ENCODE data around the gene PSMG1. TPM values are rescaled to one million over a fixed set of nuclear protein-coding genes. Genes with fewer than 3 reads are reported as not detected.

PSMG1 gene
- total RNA-seq, 1 donor from 2014 or later: 76.5 TPM

DNA sequence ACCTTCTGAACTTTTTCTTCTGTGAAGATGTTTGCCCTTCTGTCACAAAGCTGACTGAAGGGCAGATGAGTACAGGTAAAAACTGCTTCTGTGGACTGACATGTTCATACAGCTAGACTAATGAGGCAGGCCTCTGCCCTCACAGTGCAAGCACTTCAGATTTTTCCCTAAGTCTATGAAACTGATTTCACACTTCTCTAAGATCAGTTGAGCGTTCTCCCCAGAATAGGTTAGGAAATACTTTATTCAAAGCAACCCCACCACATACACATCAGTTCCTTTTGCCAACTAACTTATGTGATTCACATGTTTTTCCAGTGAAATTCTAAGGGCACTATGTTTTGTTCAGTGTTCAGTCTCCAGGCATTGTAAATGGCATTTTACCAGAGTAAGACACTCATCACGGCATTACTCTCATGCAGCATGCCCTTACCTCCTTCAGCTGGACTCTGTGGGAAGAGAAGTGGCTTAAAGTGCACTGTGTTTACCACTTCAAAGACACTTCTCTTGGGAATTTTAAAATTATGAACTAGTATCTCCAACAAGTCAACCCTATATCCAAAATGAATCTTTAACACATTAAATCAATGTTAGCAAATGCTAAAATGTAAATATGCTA lies 5.4 kb upstream of the PSMG1 start:
- DNase-seq (ENCODE audit: low read depth in 2 of 2): no peak

- no peak for DNase-seq (ENCODE audit: low read depth in 2 of 2)
Measured at GRCh38 chr21:39187141-39187540, 3.9 kb upstream of the PSMG1 start.

- no peak for DNase-seq (ENCODE audit: low read depth in 2 of 2)
Measured at GRCh38 chr21:39186676-39187075, 3.4 kb upstream of the PSMG1 start.

DNA sequence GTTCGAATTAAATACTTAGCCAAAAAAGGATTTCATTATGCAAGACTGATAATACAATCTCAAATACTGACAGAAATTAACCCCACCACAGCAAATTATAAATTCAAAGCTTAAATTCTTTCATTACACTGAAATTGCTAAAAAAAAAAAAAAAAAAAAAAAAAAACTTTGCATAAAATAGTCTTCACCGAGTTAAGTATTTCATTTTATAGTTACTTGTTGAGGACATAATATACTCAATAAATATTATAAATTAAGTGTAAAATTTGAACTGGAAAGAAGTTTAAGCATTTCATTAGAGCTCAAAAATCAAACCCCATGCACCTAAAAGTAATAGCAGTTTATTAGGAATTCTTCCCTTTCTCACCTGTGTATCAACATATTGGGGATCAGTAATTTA lies 1.9 kb upstream of the PSMG1 start:
- DNase-seq (ENCODE audit: low read depth in 2 of 2): no peak

- DNase-seq (ENCODE audit: low read depth in 2 of 2): no peak
Measured at GRCh38 chr21:39184050-39184980, 1.1 kb upstream of the PSMG1 start.

DNA sequence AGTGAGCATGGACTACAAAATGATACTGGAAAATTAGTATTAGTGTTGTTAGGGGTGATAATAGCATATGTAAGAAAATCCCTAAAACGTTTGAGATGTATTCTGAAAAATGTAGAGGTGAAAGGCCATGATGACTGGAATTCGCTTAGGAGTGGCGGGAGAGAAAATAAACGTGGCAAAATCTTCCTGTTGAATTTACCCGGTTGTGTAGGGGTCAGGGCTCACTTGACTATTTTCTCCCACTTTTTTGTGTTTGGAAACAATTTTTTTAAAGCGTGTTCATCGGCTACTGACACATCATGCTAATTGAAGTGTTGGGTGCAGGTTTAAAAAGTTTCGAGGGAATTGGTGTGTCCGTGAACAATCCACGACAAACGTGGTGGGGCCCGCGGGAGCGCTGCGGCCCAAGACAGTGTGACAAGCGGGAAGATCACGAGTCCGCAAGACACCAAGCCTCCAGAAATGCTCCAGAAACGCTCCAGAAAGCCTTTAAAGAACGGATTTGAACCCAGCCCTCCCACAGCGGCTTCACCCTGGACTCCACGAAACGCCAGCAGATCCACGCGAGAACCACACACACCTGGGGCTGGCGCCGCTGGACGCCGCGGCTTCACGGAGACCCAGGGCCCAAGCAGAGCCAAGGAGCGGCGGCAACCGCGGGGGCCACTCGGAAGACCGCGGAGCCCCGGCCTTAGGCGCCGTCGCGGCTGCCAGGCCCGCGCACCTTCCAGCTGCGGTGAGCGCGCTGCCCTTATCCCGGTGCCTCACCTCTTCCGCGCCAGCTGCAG lies 573 bp downstream of the PSMG1 start:
- peak in 1 of 2 donors; percentile 15 for DNase-seq (ENCODE audit: low read depth in 2 of 2)

DNA sequence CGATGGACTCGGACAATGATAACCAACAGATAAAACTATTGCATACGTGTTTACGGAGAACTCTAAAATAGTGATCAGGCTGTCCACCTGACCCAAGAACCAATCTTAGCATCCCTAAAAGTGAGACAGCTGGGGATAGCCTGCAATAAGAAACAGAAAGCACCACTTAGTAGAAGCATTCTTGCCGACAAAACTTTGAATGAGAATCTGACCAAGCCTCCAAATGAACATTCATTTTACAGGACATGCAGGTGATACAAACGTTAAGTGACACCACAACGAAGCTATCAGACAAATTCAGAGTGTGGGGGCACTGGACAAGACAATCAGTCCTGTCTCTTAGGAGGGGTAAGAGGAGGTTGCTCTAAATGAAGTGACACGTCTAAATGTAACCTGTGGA lies 1.2 kb downstream of the PSMG1 start:
- DNase-seq (ENCODE audit: low read depth in 2 of 2): no peak

- DNase-seq (ENCODE audit: low read depth in 2 of 2): no peak
Measured at GRCh38 chr21:39181205-39181818, 1.9 kb downstream of the PSMG1 start.

DNA sequence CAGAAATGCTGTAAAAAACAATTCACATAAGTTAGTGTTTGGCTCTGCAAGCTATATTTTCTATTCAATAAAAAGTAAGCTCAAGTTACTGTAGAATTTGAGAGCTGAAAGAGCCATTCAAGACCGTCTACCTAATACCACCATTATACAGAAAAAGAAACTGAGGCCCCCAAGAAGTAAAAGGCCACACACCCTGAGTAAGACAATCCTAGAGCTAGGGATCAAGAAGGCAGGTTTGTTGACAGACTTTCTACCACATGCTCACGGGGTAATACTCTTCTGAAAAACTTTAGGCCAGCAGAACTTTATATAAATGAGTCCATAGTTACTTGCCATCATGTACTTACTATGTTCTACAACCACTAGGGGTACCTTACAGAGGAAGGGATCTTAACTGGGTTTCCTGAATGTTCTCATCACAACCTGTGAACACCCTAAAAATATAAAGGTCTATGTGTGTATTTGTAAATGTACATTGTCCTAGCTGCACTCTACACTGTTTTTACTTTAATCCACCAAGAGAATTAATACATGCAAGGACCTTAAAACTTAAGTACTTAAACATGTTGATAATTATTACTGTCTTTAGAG lies 2.7 kb downstream of the PSMG1 start:
- no peak for DNase-seq (ENCODE audit: low read depth in 2 of 2)

DNA sequence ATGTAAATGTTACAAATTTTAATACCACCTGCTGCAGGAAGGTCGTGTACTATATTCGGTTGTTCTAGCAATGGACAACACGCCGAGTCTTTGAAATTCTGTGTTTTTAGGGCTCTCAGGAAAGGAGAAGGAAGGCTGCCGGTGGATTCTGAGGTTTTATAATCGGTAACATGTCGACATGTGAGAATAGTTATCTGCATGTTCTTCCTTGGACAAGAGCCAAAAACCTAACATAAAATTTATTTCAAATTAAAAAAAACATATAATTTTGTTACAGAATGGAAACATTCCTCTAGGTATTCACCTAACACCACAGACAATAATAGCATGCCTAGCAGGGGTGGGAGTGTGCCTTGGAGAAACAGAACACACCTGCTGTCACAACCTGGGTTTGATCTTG lies 4.8 kb downstream of the PSMG1 start:
- DNase-seq (ENCODE audit: low read depth in 2 of 2): no peak

GRCh38 chr21:39176271-39176709 lies 7.0 kb downstream of the PSMG1 start:
- DNase-seq (ENCODE audit: low read depth in 2 of 2): no peak

- DNase-seq (ENCODE audit: low read depth in 2 of 2): no peak
Measured at GRCh38 chr21:39175665-39176064, 7.6 kb downstream of the PSMG1 start.

GRCh38 chr21:39175154-39175553 lies 8.1 kb downstream of the PSMG1 start:
- DNase-seq (ENCODE audit: low read depth in 2 of 2): peak in 1 of 2 donors; percentile 34

DNA sequence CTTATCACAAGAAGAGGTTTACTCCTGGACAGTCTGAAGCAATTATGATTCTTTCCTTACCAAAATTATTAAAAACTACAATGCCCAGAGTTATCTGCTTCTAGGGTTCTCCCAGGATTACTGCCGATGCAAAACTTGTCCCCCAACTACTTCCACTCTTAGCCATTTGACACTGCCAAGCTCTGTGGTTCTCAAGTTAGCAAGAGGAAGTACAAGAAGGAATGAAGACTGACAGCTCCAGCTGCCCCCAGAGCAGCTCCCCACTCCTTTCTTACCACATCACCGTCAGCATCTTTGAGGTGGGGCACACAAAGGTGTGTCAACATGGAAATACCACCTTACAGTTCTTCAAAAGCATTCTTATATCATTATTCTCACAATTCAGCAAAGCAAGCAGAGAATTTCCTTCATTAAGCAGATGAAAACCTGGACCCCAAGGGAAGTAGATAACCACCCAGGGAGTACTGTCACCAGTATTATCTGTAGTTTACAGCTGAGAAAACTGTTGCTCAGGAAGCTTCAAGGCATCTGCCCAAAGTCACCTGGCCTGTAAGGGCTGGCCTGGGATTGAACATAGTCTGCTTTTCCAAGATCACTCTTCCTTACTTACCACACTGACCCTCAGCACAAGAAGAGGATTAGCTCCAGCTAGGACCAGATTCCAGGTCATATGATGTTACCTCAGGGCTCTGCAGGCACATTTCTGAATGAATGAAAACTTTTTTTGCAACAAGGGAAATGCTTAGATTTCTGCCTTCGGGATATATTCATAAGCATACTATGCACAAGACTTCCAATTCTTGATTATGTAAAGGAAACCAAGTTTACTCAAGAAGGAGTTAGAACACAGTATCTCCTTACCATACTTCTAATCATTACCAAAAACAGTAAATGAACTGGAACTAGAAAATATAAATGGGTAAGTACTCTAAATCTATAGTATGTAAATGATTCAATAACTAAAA lies 9.3 kb downstream of the PSMG1 start:
- DNase-seq (ENCODE audit: low read depth in 2 of 2): no peak

DNA sequence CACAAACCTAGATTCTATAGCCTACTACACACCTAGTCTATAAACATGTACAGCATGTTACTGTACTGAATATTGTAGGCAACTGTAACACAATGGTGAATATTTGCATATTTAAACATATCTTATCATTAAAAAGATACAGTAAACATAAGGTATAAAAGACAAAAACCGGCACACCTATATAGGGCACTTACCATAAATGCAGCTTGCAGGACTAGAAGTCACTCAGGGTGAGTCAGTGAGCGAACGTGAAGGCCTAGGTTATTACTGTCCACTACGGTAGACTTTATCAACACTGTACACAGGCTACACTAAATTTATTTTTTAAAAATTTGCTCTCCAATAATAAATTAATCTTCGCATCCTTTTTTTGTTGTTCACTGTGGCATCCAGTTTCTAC lies 13.3 kb downstream of the PSMG1 start:
- DNase-seq (ENCODE audit: low read depth in 2 of 2): no peak

- DNase-seq (ENCODE audit: low read depth in 2 of 2): no peak
Measured at GRCh38 chr21:39168800-39169199, 14.5 kb downstream of the PSMG1 start.

- no peak for DNase-seq (ENCODE audit: low read depth in 2 of 2)
Measured at GRCh38 chr21:39164523-39164922, 18.7 kb downstream of the PSMG1 start.

- DNase-seq (ENCODE audit: low read depth in 2 of 2): no peak
Measured at GRCh38 chr21:39161064-39161463, 22.2 kb downstream of the PSMG1 start.

GRCh38 chr21:39159342-39160063 lies 23.7 kb downstream of the PSMG1 start:
- DNase-seq (ENCODE audit: low read depth in 2 of 2): no peak
